GM12878 (cell line): ENCODE results near the gene KTI12. TPM values are rescaled to one million over a fixed set of nuclear protein-coding genes. Genes with fewer than 3 reads are reported as not detected.

Experiments
- ATAC-seq: fragments of 200-7000 bp; cut with Tn5 transposase; 3 replicates; pipeline ENCODE4 v1.9.1; 2020; ENCODE audit warnings: mild to moderate bottlenecking, moderate library complexity
- BruUV-seq: library from RNA; stranded (reverse); fragments of 400-500 nt; replicated peaks from 2 replicates; lab custom pipeline; 2021; lab: Mats Ljungman, UMichigan
- CTCF ChIA-PET: fragments of 300-600 bp; sonication (Branson Sonifier 250); formaldehyde crosslinking; extraction: SDS; loops from one replicate; lab custom pipeline; 2021; ENCODE audit warnings: inconsistent platforms; lab: Yijun Ruan, JAX
- POLR2A ChIA-PET: fragments of 350-600 bp; formaldehyde crosslinking; extraction: SDS; loops from one replicate; lab custom pipeline; 2021; ENCODE audit warnings: inconsistent platforms; lab: Charles Lee
- RAD21 ChIA-PET: fragments of 300-600 bp; sonication (Branson Sonifier 250); formaldehyde crosslinking; loops from one replicate; lab custom pipeline; 2023; ENCODE audit warnings: antibody characterized with exemption; ENCODE audit not compliant: unreplicated experiment; lab: Charles Lee
- SMC1A ChIA-PET: fragments of 300-600 bp; sonication (Branson Sonifier 250); formaldehyde crosslinking; loops from one replicate; lab custom pipeline; 2023; ENCODE audit not compliant: unreplicated experiment, uncharacterized antibody; lab: Charles Lee
- DNase-seq: peaks from one replicate; pipeline ENCODE4 v3.0.0-alpha.2; 2011; ENCODE audit warnings: low read depth, low spot score
- FAIRE-seq: peaks from 3 replicates; lab custom pipeline; 2011; peaks lifted over from hg19 to GRCh38; lab: Jason Lieb, UNC
- H2AFZ ChIP-seq: 2 replicates; pipeline ENCODE4 v1.6.0; 2011; ENCODE audit warnings: low read depth, low read length, control low read depth; ENCODE audit not compliant: control insufficient read depth
- H3K27ac ChIP-seq: 2 replicates; pipeline ENCODE4 v1.5.1; 2011; ENCODE audit warnings: control low read depth; ENCODE audit not compliant: control insufficient read depth, insufficient read depth
- H3K27me3 ChIP-seq, 2 experiments: replicated peaks in 1 of 2; 2 replicates each; pipeline versions ENCODE4 v1.6.0 to v1.6.1; 2011; ENCODE audit warnings: low read length in 1 of 2; ENCODE audit not compliant: control insufficient read depth in 2 of 2, insufficient read depth in 2 of 2
- H3K36me3 ChIP-seq, 2 experiments: 2 replicates each; pipeline ENCODE4 v1.5.1; 2011; ENCODE audit warnings: low read length in 1 of 2; ENCODE audit not compliant: control insufficient read depth in 2 of 2, insufficient read depth in 2 of 2
- H3K4me1 ChIP-seq: 2 replicates; pipeline ENCODE4 v1.6.1; 2011; ENCODE audit warnings: mild to moderate bottlenecking, low read length, moderate library complexity, mixed read lengths; ENCODE audit not compliant: control insufficient read depth, insufficient read depth
- H3K4me2 ChIP-seq: 2 replicates; pipeline ENCODE4 v1.6.0; 2011; ENCODE audit warnings: control low read depth; ENCODE audit not compliant: control insufficient read depth, insufficient read depth
- H3K4me3 ChIP-seq: fragments of 200-600 bp; sonication (generic); 2 replicates; pipeline ENCODE4 v1.5.1; 2016
- H3K79me2 ChIP-seq: 2 replicates; pipeline ENCODE4 v1.6.0; 2011; ENCODE audit warnings: low read length; ENCODE audit not compliant: control insufficient read depth, insufficient read depth
- H3K9ac ChIP-seq: 2 replicates; pipeline ENCODE4 v1.8.0; 2011; ENCODE audit warnings: low read length, control low read depth, mixed read lengths; ENCODE audit not compliant: control insufficient read depth, insufficient read depth
- H3K9me3 ChIP-seq: replicated peaks from 3 replicates; pipeline ENCODE4 v1.5.1; 2011; ENCODE audit warnings: mild to moderate bottlenecking, low read length; ENCODE audit not compliant: control insufficient read depth, insufficient read depth
- H4K20me1 ChIP-seq: 2 replicates; pipeline ENCODE4 v1.6.0; 2011; ENCODE audit not compliant: control insufficient read depth, insufficient read depth
- ASH2L ChIP-seq: fragments of 300-600, 200-600 bp; sonication (generic); IDR thresholded peaks from 2 replicates; pipeline ENCODE4 v1.6.1; 2017; ENCODE audit warnings: low read depth, mild to moderate bottlenecking, borderline replicate concordance
- CHD2 ChIP-seq: IDR thresholded peaks from 2 replicates; pipeline ENCODE4 v1.6.1; 2011; ENCODE audit warnings: low read depth, low read length, improper control_type of control experiment, borderline replicate concordance
- HCFC1 ChIP-seq: fragments of 150-350 bp; IDR thresholded peaks from 2 replicates; pipeline ENCODE4 v1.6.1; 2014; ENCODE audit warnings: low read length
- KLF5 ChIP-seq: fragments of 450-650 bp; IDR thresholded peaks from 2 replicates; pipeline ENCODE4 v1.6.1; 2014; ENCODE audit warnings: mild to moderate bottlenecking; ENCODE audit not compliant: partially characterized antibody
- MEF2A ChIP-seq: IDR thresholded peaks from 2 replicates; pipeline ENCODE4 v1.6.1; 2011; ENCODE audit warnings: low read depth, mild to moderate bottlenecking, low read length, moderate library complexity; ENCODE audit not compliant: insufficient read depth
- NFYA ChIP-seq: IDR thresholded peaks from 2 replicates; pipeline ENCODE4 v1.6.1; 2011; ENCODE audit warnings: low read depth, mild to moderate bottlenecking, low read length, improper control_type of control experiment, borderline replicate concordance
- NR2C1 ChIP-seq: fragments of 450-650 bp; IDR thresholded peaks from 2 replicates; pipeline ENCODE4 v1.6.1; 2017; ENCODE audit warnings: antibody characterized with exemption, mild to moderate bottlenecking, moderate library complexity
- SMAD5 ChIP-seq: IDR thresholded peaks from 2 replicates; pipeline ENCODE4 v1.6.1; 2016; ENCODE audit warnings: antibody characterized with exemption, low read depth
- SREBF1 ChIP-seq: IDR thresholded peaks from 2 replicates; pipeline ENCODE4 v1.6.1; 2012; ENCODE audit warnings: mild to moderate bottlenecking, low read length
- TBL1XR1 ChIP-seq: IDR thresholded peaks from 2 replicates; pipeline ENCODE4 v1.6.1; 2012; ENCODE audit warnings: low read depth, low read length, improper control_type of control experiment
- ZNF384 ChIP-seq: IDR thresholded peaks from 2 replicates; pipeline ENCODE4 v1.6.1; 2012; ENCODE audit warnings: low read depth, mild to moderate bottlenecking, low read length, improper control_type of control experiment, borderline replicate concordance
- WGBS: methylation state at CpG from one replicate; pipeline ENCODE4 v1.1.6; 2016; ENCODE audit warnings: low lambda C conversion rate; ENCODE audit not compliant: insufficient replicate concordance, insufficient coverage; ENCODE audit errors: missing lambda C conversion rate; 5-methylcytosine and 5-hydroxymethylcytosine counted together
- in situ Hi-C: fragments of 300-500 bp; cut with MboI; formaldehyde crosslinking; loops from 9 replicates; pipeline ENCODE4 v1.14.3; 2018; ENCODE audit warnings: mixed read lengths
- intact Hi-C: fragments of 100-400 bp; cut with micrococcal nuclease; formaldehyde crosslinking; loops from one replicate; pipeline ENCODE4 v1.14.2; 2022; ENCODE audit not compliant: unreplicated experiment
- polyA plus RNA-seq, 11 experiments: library from polyadenylated mRNA; depleted of rRNA in 4 of 11; unstranded in 6 of 11; stranded (reverse) in 5 of 11; fragments of >200 nt; fragmentation: Nextera tagmentation in 4 of 11; fragmentation: Illumina TruSeq in 1 of 11; extraction: Ambion mirVana in 4 of 11; extraction: Trizol in 1 of 11; gene quantifications; 1 replicate in 1 of 11; 2 replicates in 10 of 11; pipeline versions ENCODE4 v1.2.1 to v1.2.3, GENCODE V29; 2011 to 2016; ENCODE audit warnings: inconsistent platforms in 2 of 11, missing spikeins in 2 of 11, low read depth in 1 of 11
- total RNA-seq, 4 experiments: library from RNA; depleted of rRNA in 3 of 4; stranded (reverse); fragments of >200 nt in 3 of 4; fragmentation: Illumina TruSeq in 1 of 4; extraction: Trizol in 1 of 4; gene quantifications; 2 replicates each; pipeline versions ENCODE4 v1.2.1 to v1.2.3, GENCODE V29; 2013 to 2021
- TF ChIP-seq, protein P1 (sequence below): IDR thresholded peaks from 2 replicates; pipeline ENCODE4 v1.6.1; 2011; ENCODE audit warnings: mild to moderate bottlenecking, low read depth, low read length, moderate library complexity; ENCODE audit not compliant: insufficient replicate concordance
- TF ChIP-seq, protein P2 (sequence below): fragments of 450-650 bp; IDR thresholded peaks from 2 replicates; pipeline ENCODE4 v1.6.1; 2017; ENCODE audit warnings: borderline replicate concordance

The KTI12 gene
- total and polyA plus RNA-seq, 10 of the 15 experiments (the other 5 are each of a cell fraction or from before 2014, with no cell fraction given): 2.7 to 32.4 (median 17.6) TPM

DNA sequence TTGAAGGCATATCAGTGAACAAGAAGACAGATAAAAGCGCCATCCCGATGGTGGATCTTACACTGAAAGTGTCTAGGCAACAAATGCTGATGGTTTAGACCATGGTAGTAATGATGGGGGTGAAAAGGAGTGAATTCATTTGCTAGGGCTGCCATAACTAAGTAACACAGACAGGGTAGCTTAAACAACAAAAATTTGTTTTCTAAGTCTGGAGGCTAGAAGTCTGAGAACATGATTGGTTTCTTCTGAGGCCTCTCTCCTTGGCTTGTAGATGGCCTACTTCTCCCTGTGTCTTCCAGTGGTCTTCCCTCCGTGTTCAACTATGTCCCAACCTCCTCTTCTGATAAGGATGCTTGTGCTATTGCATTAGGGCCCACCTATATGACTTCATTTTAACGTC lies 29.7 kb downstream of the KTI12 start:
- no TSS peak for BruUV-seq
- SMC1A ChIA-PET: interaction anchor here (3.6 kb wide), 1 partner anchor 107 kb away, joined by 21 read pairs; no protein-coding TSS in a partner anchor
- no peak for FAIRE-seq
- TF ChIP-seq KLF5 (no peak), TBL1XR1 (no peak), MEF2A (no peak), ZNF384 (no peak), NFYA (no peak), ASH2L (no peak), SREBF1 (no peak), CHD2 (no peak), SMAD5 (no peak), NR2C1 (no peak), HCFC1 (no peak)
- TF ChIP-seq, protein P1, sequence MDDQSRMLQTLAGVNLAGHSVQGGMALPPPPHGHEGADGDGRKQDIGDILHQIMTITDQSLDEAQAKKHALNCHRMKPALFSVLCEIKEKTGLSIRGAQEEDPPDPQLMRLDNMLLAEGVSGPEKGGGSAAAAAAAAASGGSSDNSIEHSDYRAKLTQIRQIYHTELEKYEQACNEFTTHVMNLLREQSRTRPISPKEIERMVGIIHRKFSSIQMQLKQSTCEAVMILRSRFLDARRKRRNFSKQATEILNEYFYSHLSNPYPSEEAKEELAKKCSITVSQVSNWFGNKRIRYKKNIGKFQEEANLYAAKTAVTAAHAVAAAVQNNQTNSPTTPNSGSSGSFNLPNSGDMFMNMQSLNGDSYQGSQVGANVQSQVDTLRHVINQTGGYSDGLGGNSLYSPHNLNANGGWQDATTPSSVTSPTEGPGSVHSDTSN: no peak
- TF ChIP-seq, protein P2, sequence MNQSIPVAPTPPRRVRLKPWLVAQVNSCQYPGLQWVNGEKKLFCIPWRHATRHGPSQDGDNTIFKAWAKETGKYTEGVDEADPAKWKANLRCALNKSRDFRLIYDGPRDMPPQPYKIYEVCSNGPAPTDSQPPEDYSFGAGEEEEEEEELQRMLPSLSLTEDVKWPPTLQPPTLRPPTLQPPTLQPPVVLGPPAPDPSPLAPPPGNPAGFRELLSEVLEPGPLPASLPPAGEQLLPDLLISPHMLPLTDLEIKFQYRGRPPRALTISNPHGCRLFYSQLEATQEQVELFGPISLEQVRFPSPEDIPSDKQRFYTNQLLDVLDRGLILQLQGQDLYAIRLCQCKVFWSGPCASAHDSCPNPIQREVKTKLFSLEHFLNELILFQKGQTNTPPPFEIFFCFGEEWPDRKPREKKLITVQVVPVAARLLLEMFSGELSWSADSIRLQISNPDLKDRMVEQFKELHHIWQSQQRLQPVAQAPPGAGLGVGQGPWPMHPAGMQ: no peak
- TF ChIP-seq, all 136 proteins: peak for 0
- no peak for DNase-seq
- CTCF ChIA-PET: interaction anchor here (0.6 to 12.2 kb wide), 7 partner anchors 9 to 294 kb away, joined by 3 to 177 read pairs (median 4); no protein-coding TSS in a partner anchor
- RAD21 ChIA-PET: interaction anchor here (0.7 to 1.4 kb wide), 2 partner anchors 107 to 117 kb away, joined by 3 to 10 read pairs; no protein-coding TSS in a partner anchor
- H3K4me3 ChIP-seq: no peak overlapping the region
- WGBS: 16% methylated on average over 4 of the region's 4 CpGs
- no peak overlapping the region for H3K27ac ChIP-seq
- no peak overlapping the region for H2AFZ ChIP-seq
- in situ Hi-C loops: no loop called here
- no peaks in the 10 kb centered on the region for H3K9me3 ChIP-seq
- H3K27me3 ChIP-seq: no peaks in the 10 kb centered on the region
- H3K79me2 ChIP-seq: no peaks in the 10 kb centered on the region
- H3K4me1 ChIP-seq: no peaks in the 10 kb centered on the region
- ATAC-seq: no peak
- intact Hi-C loops: no loop called here
- no peak overlapping the region for H3K4me2 ChIP-seq
- H3K9ac ChIP-seq: no peak overlapping the region
- POLR2A ChIA-PET: no interaction called here
- no peaks in the 10 kb centered on the region for H3K36me3 ChIP-seq
- H4K20me1 ChIP-seq: no peaks in the 10 kb centered on the region
